ENCODE results near the gene PPP6R3.
A peak's percentile ranks its signal among the peaks of the same experiment; 100 is the strongest.
"Not testable (repeated sequence)": the region's sequence is repeated elsewhere in the genome, so short reads cannot be mapped to it uniquely, and the experiment has no call there.

PPP6R3 gene

GRCh38 chr11:68460741-68461574 is at the start of gene PPP6R3:
TSS of gene PPP6R3 (plus strand) at chr11:68460752. CDS start at chr11:68537665, 76,913 bp downstream.
- no peak for DNase-seq

- DNase-seq: peak; percentile 66
These were observed 49.0 kb upstream of the PPP6R3 start for GRCh38 chr11:68411501-68411991.

GRCh38 chr11:68412593-68413475 is 47.7 kb upstream of the PPP6R3 start:
- peak; percentile 46 for DNase-seq

- DNase-seq: no peak
These were observed 47.0 kb upstream of the PPP6R3 start for GRCh38 chr11:68413591-68413999.

- no peak for DNase-seq
These were observed 45.9 kb upstream of the PPP6R3 start for GRCh38 chr11:68414496-68415221.

- no peak for DNase-seq
These were observed 44.4 kb upstream of the PPP6R3 start for GRCh38 chr11:68416070-68416578.

GRCh38 chr11:68418648-68419047 is 41.9 kb upstream of the PPP6R3 start:
- DNase-seq: no peak

- DNase-seq: no peak
These were observed 40.4 kb upstream of the PPP6R3 start for GRCh38 chr11:68420171-68420570.

GRCh38 chr11:68423481-68423880 is 37.1 kb upstream of the PPP6R3 start:
- no peak for DNase-seq

- no peak for DNase-seq
These were observed 36.4 kb upstream of the PPP6R3 start for GRCh38 chr11:68424101-68424632.

- no peak for DNase-seq
These were observed 35.3 kb upstream of the PPP6R3 start for GRCh38 chr11:68424981-68425865.

- DNase-seq: no peak
These were observed 34.6 kb upstream of the PPP6R3 start for GRCh38 chr11:68425866-68426380.

GRCh38 chr11:68429661-68430060 is 30.9 kb upstream of the PPP6R3 start:
- DNase-seq: no peak

GRCh38 chr11:68430384-68430783 is 30.2 kb upstream of the PPP6R3 start:
- DNase-seq: no peak

GRCh38 chr11:68430801-68431200 is 29.8 kb upstream of the PPP6R3 start:
- DNase-seq: no peak

- DNase-seq: no peak
These were observed 28.4 kb upstream of the PPP6R3 start for GRCh38 chr11:68431984-68432645.

- no peak for DNase-seq
These were observed 27.7 kb upstream of the PPP6R3 start for GRCh38 chr11:68432874-68433273.

GRCh38 chr11:68433541-68433940 is 27.0 kb upstream of the PPP6R3 start:
- no peak for DNase-seq

GRCh38 chr11:68434159-68434558 is 26.4 kb upstream of the PPP6R3 start:
- DNase-seq: not testable (repeated sequence)

- no peak for DNase-seq
These were observed 24.2 kb upstream of the PPP6R3 start for GRCh38 chr11:68436162-68436888.
